Measurements from ENCODE around the gene AKR1C3. TPM values are rescaled to one million over a fixed set of nuclear protein-coding genes. Genes with fewer than 3 reads are reported as not detected.

Gene AKR1C3
- total and polyA plus RNA-seq, 2 of the 4 experiments (the other 2 are of a cell fraction), result 0.18 to 0.51 TPM

GRCh38 chr10:5096108-5096507, 1.9 kb downstream of the AKR1C3 start:
- Histone ChIP-seq H3K56ac (ENCODE audit: extremely low read depth, insufficient read depth, low read length) (no peak overlapping the region), H3K14ac (replicated peaks; ENCODE audit: low read depth, low read length) (no peak overlapping the region), H2BK120ac (ENCODE audit: low read depth, low read length) (no peak overlapping the region), H3K36me3 (ENCODE audit: control insufficient read depth, insufficient read depth, low read length) (no peaks in the 10 kb centered on the region), H3K23ac (ENCODE audit: low read depth, low read length) (no peak overlapping the region), H4K20me1 (ENCODE audit: insufficient read depth, low read length) (no peaks in the 10 kb centered on the region), H3K27me3 (ENCODE audit: control insufficient read depth, insufficient read depth, low read length) (no peaks in the 10 kb centered on the region; the same call in none of the 2 replicates), H3K9me3 (ENCODE audit: control insufficient read depth, insufficient read depth, low read length) (no peaks in the 10 kb centered on the region), H2BK5ac (ENCODE audit: low read depth, low read length, poor library complexity, severe bottlenecking) (no peak overlapping the region), H2BK20ac (ENCODE audit: low read depth, low read length) (no peak overlapping the region), H3K4me2 (ENCODE audit: low read depth, low read length) (no peak overlapping the region), H3K9me1 (ENCODE audit: insufficient read depth, low read length) (no peaks in the 10 kb centered on the region), H3K27ac (ENCODE audit: insufficient read depth, low read length) (no peak overlapping the region), H2AK9ac (replicated peaks; ENCODE audit: low read depth, low read length, poor library complexity) (no peak overlapping the region), H3K4ac (ENCODE audit: low read depth, low read length) (no peak overlapping the region), H3K18ac (ENCODE audit: low read depth, low read length) (no peak overlapping the region), H4K91ac (ENCODE audit: insufficient read depth, low read depth, low read length) (no peak overlapping the region), H2BK15ac (ENCODE audit: low read depth, low read length) (no peak overlapping the region), H3K4me3 (ENCODE audit: insufficient read depth, low read depth, low read length) (no peak overlapping the region), H3K4me1 (ENCODE audit: control insufficient read depth, insufficient read depth, low read length) (no peaks in the 10 kb centered on the region), H4K8ac (ENCODE audit: low read depth in 2 of 2, low read length in 2 of 2) (no peak overlapping the region), H4K5ac (ENCODE audit: low read depth, low read length) (no peak overlapping the region), H2AFZ (replicated peaks; ENCODE audit: low read length, poor library complexity) (no peak overlapping the region), H3K79me1 (ENCODE audit: low read depth in 1 of 2, low read length in 2 of 2) (no peaks in the 10 kb centered on the region), H2AK5ac (ENCODE audit: low read depth, low read length) (no peak overlapping the region), H3K9ac (ENCODE audit: low read depth, low read length) (no peak overlapping the region)
- TF ChIP-seq USF2 (IDR thresholded peaks at IDR 0.05; ENCODE audit: low read depth, low read length) (no peak), POLR2A (IDR thresholded peaks at IDR 0.05; ENCODE audit: low read depth, low read length) (no peak), RFX5 (IDR thresholded peaks at IDR 0.05; ENCODE audit: low read depth, low read length) (no peak), MAFK (IDR thresholded peaks at IDR 0.05; ENCODE audit: low read depth, low read length) (no peak), BHLHE40 (IDR thresholded peaks at IDR 0.05; ENCODE audit: low read depth, low read length) (no peak), MAZ (IDR thresholded peaks at IDR 0.05; ENCODE audit: borderline replicate concordance, low read depth, low read length) (no peak), FOS (IDR thresholded peaks at IDR 0.05; ENCODE audit: low read depth, low read length) (no peak), CHD1 (IDR thresholded peaks at IDR 0.05; ENCODE audit: low read depth, low read length) (no peak), SMC3 (IDR thresholded peaks at IDR 0.05; ENCODE audit: low read depth, low read length) (no peak), CTCF (conservative IDR thresholded peaks at IDR 0.05; ENCODE audit: low read depth, low read length) (no peak), CEBPB (IDR thresholded peaks at IDR 0.05; ENCODE audit: low read depth, low read length) (no peak), RAD21 (IDR thresholded peaks at IDR 0.05; ENCODE audit: low read length) (no peak), RCOR1 (IDR thresholded peaks at IDR 0.05; ENCODE audit: insufficient replicate concordance, low read length) (no peak), NFE2L2 (IDR thresholded peaks at IDR 0.05; ENCODE audit: low read depth, low read length) (no peak), ELK1 (IDR thresholded peaks at IDR 0.05; ENCODE audit: borderline replicate concordance, low read depth, low read length) (no peak), MXI1 (IDR thresholded peaks at IDR 0.05; ENCODE audit: borderline replicate concordance, low read depth, low read length) (no peak)
- ATAC-seq (ENCODE audit: low read depth) (no peak), DNase-seq (no peak)
- intact Hi-C loops (cut with micrococcal nuclease), result loop anchor here (10.0 kb wide), 1 partner anchor 189 kb away; no protein-coding TSS in a partner anchor
- BruUV-seq (replicated peaks), result no TSS peak
- dilution Hi-C loops (cut with HindIII; ENCODE audit: low sequenced_read_pairs, unreplicated experiment), result no loop called here
- in situ Hi-C loops (cut with MboI; ENCODE audit: low sequenced_read_pairs), result loop anchor here (5.0 kb wide), 1 partner anchor 244 kb away; no protein-coding TSS in a partner anchor
- no CpG with 5 or more reads among the region's 2 CpGs for WGBS, 2 experiments (ENCODE audit: extremely low coverage in 2 of 2, insufficient read length in 1 of 2)
- POLR2A ChIA-PET (ENCODE audit: unreplicated experiment), result no interaction called here
- CTCF ChIA-PET, result interaction anchor here (5.0 kb wide), 1 partner anchor 246 kb away, joined by 24 read pairs; no protein-coding TSS in a partner anchor
